GM18907 (cell line): ENCODE data around the gene MTARC2.

Experiments
- ATAC-seq: cut with Tn5 transposase; IDR thresholded peaks from one replicate; pipeline ENCODE4 v1.9.1; 2021; ENCODE audit warnings: mild to moderate bottlenecking, moderate library complexity; ENCODE audit not compliant: unreplicated experiment

MTARC2 gene

DNA sequence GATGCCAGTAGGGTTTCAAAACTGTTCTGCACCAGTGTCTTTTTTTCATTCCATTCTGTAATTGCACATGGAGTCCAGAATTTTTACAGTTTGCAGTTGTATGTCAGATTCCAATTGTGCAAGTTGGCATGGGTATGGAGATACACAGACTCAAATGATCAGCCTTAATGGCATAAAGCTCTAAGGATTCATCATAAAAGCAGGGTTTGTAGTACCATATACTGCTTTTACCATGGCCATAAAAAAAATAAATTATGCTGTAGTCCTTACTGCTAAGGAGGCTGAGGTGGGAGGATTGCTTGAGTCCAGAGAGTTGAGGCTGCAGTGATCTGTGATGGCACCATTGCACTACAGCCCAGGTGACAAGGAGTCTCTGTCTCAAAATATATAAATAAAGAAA lies 48.9 kb downstream of the MTARC2 start:
- no peak for ATAC-seq

DNA sequence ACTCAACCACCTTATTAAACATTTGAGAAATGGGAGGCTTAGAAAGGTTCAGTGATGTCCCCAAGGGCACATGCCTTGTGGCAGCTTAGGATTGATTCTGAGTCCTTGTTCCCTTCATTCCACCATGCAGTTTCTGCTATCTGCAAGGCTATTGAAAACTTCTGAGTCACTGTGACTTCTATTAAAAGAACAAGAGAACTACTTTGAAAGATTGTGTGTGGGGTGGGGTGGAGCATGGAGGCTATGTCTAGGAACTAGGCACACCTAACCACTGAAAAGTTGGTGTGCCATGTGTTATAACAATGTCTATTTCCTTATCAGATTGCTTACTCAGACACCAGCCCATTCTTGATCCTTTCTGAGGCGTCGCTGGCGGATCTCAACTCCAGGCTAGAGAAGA lies 49.4 kb downstream of the MTARC2 start:
- ATAC-seq: no peak

- ATAC-seq: no peak
Observed at GRCh38 chr1:220798338-220798737, 50.2 kb downstream of the MTARC2 start.

GRCh38 chr1:220800262-220800661 lies 52.1 kb downstream of the MTARC2 start:
- ATAC-seq: no peak

GRCh38 chr1:220803401-220804201 lies 55.5 kb downstream of the MTARC2 start:
- peak; percentile 47 for ATAC-seq

DNA sequence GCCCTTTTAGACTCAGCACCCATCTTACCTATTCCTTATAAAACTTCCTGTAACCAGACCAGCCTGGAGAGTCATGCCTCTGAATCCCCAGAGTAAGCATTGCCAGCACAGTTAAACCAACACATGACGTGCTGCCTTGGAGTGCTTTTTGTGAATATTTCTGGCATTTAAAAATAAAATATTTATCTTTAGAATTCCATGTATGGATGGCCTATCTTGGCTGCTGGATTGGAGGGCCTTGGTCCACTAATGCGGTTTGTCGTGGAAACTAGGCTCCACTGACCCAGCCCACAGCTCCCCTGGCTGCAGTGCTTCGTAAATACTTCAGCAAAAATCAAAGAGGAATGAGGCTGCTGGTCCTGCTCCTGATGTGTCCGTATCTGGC lies 56.1 kb downstream of the MTARC2 start:
- ATAC-seq: no peak

- ATAC-seq: no peak
Observed at GRCh38 chr1:220806408-220806807, 58.3 kb downstream of the MTARC2 start.

GRCh38 chr1:220807726-220808125 lies 59.6 kb downstream of the MTARC2 start:
- no peak for ATAC-seq

- ATAC-seq: no peak
Observed at GRCh38 chr1:220808345-220809186, 60.4 kb downstream of the MTARC2 start.

DNA sequence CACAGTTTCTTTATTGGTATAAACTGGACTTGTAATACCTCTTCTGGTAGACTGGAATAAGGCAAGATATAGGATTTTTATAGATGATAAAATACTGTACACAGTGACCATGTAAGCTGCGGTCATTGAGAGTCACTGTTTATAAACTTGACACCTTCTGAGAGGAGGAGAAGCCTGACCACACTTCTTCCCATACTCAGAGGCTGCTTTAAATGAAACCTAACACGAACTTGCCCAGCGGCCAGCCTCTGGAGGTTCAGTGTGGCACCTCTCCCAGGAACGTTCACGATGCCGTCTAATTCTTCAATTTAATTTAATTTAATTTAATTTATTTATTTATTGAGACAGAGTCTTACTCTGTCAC lies 61.0 kb downstream of the MTARC2 start:
- ATAC-seq: no peak

- ATAC-seq: no peak
Observed at GRCh38 chr1:220809704-220810103, 61.6 kb downstream of the MTARC2 start.

GRCh38 chr1:220810179-220810653 lies 62.1 kb downstream of the MTARC2 start:
- peak; percentile 93 for ATAC-seq

DNA sequence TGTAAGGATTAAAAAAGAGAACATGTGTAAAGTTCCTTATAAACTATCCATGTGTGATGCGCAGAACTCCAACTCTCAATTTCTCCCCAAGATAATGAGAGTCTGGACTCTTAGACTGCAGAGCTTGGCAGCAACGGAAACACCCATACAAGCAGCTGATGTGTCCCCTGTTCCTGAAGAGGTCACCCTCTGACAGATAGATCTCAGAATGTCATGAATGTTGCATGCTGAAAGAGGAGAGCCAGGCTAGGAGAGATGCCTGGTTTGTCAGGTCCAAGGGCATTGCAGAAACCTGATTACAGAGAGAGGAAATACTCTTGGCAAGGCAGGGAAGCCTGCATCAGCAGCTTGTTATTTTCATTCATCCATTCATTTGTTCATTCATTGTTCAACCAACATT lies 62.8 kb downstream of the MTARC2 start:
- ATAC-seq: no peak

DNA sequence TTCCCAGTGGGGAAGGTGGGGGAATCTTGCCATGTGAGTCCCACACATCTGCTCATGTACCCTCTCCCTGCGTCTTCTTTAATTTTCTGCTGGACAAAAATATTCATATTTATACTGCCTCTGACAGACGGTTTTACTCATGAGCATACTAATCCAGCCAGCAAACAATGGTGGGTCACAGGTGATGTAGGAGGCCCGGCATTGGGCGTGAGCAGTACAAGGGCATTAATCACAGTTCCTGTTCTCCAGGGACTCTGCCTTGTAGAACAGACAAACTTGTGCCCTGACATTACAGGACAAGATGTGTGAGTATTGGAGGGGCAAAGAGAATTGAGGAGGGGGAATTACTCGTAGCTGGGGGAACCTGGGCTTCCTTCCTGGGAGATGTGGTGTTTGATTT lies 63.6 kb downstream of the MTARC2 start:
- ATAC-seq: no peak

DNA sequence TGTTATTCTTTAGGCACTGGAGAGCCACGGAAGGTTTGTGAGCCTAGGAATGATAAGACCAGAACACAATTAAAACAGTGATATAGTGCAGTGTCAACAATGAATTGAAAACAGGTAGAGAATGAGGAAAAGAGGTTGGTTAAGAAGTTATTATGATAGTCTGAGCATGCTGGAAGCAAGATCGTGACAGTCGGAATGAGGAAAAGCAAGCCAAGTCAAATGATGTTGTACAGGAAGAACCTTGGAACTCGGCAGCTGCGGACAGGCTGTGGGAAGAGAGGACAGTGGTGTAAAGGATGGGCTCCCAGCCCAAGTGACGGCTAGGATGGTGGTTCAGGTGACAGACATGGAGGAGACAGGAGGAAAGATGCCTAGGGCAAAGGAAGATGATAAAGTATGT lies 64.2 kb downstream of the MTARC2 start:
- ATAC-seq: no peak

GRCh38 chr1:220813013-220813412 lies 64.9 kb downstream of the MTARC2 start:
- ATAC-seq: no peak

GRCh38 chr1:220815409-220815808 lies 67.3 kb downstream of the MTARC2 start:
- no peak for ATAC-seq

DNA sequence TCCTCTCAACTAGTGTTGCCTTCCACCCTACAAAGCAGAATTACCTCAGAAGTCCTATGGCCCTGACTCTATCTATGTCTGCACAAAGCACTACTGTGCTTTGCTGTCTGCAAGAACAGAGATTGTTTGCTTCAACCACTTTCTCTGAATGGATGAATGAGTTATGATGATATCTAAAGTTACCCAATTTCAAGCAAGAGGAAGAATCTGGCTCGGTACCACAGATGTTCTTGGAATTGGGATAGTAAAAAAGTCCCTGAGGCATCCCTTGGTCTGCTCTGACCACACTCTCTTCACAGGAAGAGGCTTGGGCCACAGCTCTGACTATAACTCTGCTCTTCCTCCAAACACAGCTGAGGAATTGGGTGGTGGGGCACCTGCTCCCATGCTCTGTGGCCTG lies 69.8 kb downstream of the MTARC2 start:
- no peak for ATAC-seq

DNA sequence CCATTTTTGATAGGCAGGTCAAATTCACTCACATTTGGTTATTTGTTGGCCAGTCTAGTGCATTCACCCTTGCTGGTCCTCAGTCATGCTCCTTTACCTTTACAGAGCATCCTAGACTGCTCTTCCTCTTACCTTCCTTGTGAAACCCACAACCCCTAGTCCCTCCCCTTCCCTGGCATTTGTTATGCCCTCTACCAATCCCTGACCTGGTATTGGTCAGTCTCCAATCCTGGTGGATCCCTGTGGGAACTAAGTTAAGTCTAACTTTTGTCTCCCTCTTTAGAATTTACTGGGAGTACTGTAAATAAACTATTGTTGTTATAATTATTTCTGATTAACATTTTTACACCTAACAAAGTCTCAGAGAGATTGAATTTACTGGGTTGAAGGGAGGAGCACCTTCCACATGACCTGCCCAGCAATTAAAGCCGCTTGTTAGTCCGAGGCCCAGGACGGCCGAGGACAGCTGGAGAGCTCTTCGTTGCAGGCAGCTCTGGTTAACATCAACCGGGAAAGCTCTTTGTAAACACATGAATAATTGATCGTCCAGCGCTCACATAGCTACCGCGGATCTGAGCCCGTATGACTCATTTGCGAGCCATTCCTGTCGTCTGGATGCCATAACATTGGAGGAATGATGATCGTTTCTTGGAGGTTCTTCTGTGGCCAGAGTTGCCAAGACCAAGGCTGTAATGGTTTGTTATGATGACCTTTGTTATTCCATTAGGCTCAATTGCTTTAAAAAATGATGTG lies 70.5 kb downstream of the MTARC2 start:
- no peak for ATAC-seq

DNA sequence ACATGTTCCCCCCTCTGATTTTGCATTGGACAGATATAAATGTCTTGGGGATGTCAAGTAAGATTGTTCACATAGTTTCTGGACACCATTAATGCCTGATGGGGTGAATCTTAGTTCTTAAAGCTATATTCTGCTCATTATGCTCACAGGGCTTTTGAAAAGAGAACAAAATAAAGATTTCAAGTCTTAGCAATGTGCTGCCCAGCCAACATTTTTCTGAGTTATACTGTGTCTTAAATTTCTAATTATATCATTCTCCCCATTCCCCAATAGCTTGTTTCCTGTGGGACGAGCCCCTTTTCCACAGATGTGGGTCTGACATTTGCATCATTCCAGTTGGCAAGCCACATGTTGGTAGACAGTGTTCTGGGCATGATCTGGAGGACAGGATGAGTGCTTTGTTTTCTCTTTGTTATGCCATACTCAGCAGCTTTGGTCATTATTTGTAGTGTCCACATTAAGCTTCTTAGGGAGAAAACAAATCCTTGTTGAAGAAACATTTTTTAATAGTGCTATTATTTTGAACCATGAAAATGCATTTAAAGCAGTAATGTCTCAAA lies 71.4 kb downstream of the MTARC2 start:
- no peak for ATAC-seq
